ENCODE results near the gene GALNT17.
"Not testable (repeated sequence)": the region's sequence is repeated elsewhere in the genome, so short reads cannot be mapped to it uniquely, and the experiment has no call there.

GALNT17 gene

GRCh38 chr7:71193099-71193810 lies 61.3 kb downstream of the GALNT17 start:
- H3K27ac Mint-ChIP-seq: no peak overlapping the region
- H3K4me3 Mint-ChIP-seq: no peak overlapping the region
- H3K4me1 Mint-ChIP-seq: no peaks in the 10 kb centered on the region
- H3K36me3 Mint-ChIP-seq: no peaks in the 10 kb centered on the region
- CTCF ChIA-PET: no interaction called here
- no peaks in the 10 kb centered on the region for H3K27me3 Mint-ChIP-seq
- no peak for DNase-seq
- peaks cover 30% of the 10 kb centered on the region for H3K9me3 Mint-ChIP-seq

DNA sequence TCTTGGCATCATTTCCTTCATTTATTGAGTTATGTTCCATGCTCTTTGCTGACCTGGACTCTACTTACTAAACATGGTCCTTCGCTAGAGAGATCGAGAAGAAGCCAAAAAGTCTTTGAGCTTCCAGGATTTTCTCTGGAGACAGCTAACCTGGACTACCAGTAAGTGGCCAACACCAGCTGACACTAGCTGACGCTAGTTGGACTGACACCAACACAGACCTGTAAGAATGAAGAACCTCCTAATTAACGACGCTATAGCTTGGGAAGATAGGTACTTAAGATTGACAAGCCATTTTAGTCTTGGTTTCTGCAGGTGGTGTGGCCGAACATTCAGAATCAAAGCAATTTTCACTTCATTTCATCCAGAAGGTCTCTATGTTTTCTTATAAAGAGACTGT lies 66.4 kb downstream of the GALNT17 start:
- H3K4me1 Mint-ChIP-seq: no peaks in the 10 kb centered on the region
- no peak overlapping the region for H3K4me3 Mint-ChIP-seq
- H3K36me3 Mint-ChIP-seq: no peaks in the 10 kb centered on the region
- CTCF ChIA-PET: no interaction called here
- no peaks in the 10 kb centered on the region for H3K27me3 Mint-ChIP-seq
- H3K9me3 Mint-ChIP-seq: peaks cover 25% of the 10 kb centered on the region
- no peak for DNase-seq
- no peak overlapping the region for H3K27ac Mint-ChIP-seq

- H3K27ac Mint-ChIP-seq: no peak overlapping the region
- no peaks in the 10 kb centered on the region for H3K36me3 Mint-ChIP-seq
- CTCF ChIA-PET: no interaction called here
- no peak overlapping the region for H3K4me3 Mint-ChIP-seq
- no peaks in the 10 kb centered on the region for H3K27me3 Mint-ChIP-seq
- peaks cover 24% of the 10 kb centered on the region for H3K9me3 Mint-ChIP-seq
- H3K4me1 Mint-ChIP-seq: no peaks in the 10 kb centered on the region
- DNase-seq: no peak
Observed at GRCh38 chr7:71198887-71199286, 66.9 kb downstream of the GALNT17 start.

GRCh38 chr7:71206184-71206583 lies 74.2 kb downstream of the GALNT17 start:
- Mint-ChIP-seq H3K9me3 (peaks cover 23% of the 10 kb centered on the region), H3K27ac (no peak overlapping the region), H3K4me1 (no peaks in the 10 kb centered on the region), H3K4me3 (no peak overlapping the region), H3K27me3 (no peaks in the 10 kb centered on the region), H3K36me3 (no peaks in the 10 kb centered on the region)
- CTCF ChIA-PET: no interaction called here
- DNase-seq: no peak

DNA sequence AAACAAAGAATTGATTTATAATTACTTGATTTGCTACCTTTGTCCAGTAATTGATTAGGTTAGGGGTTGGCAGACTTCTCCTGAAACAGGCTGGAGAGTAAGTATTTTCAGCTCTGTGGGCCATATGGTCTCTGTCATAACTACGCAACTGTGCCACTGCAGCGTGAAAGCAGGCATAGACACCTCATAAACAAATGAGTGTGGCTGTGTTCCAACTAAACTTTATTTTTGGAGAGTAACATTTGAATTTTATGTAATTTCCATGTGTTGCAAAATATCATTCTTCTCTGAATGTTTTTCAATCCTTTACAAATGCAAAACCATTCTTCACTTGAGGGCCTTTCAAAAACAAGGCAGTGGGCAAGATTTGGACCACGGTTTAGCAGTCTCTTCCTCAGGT lies 76.9 kb downstream of the GALNT17 start:
- no peaks in the 10 kb centered on the region for H3K4me1 Mint-ChIP-seq
- no peak for DNase-seq
- no peak overlapping the region for H3K27ac Mint-ChIP-seq
- no peaks in the 10 kb centered on the region for H3K27me3 Mint-ChIP-seq
- CTCF ChIA-PET: no interaction called here
- H3K36me3 Mint-ChIP-seq: no peaks in the 10 kb centered on the region
- H3K4me3 Mint-ChIP-seq: no peak overlapping the region
- H3K9me3 Mint-ChIP-seq: peaks cover 33% of the 10 kb centered on the region

- H3K4me1 Mint-ChIP-seq, H3K36me3 Mint-ChIP-seq, H3K27me3 Mint-ChIP-seq, CTCF ChIA-PET, H3K4me3 Mint-ChIP-seq, H3K27ac Mint-ChIP-seq, DNase-seq: not testable (repeated sequence)
- peaks cover 33% of the 10 kb centered on the region for H3K9me3 Mint-ChIP-seq
Observed at GRCh38 chr7:71209484-71209883, 77.5 kb downstream of the GALNT17 start.

- CTCF ChIA-PET: no interaction called here
- no peaks in the 10 kb centered on the region for H3K4me1 Mint-ChIP-seq
- no peak for DNase-seq
- H3K27ac Mint-ChIP-seq: no peak overlapping the region
- H3K4me3 Mint-ChIP-seq: no peak overlapping the region
- no peaks in the 10 kb centered on the region for H3K27me3 Mint-ChIP-seq
- peaks cover 33% of the 10 kb centered on the region for H3K9me3 Mint-ChIP-seq
- no peaks in the 10 kb centered on the region for H3K36me3 Mint-ChIP-seq
Observed at GRCh38 chr7:71210220-71210619, 78.3 kb downstream of the GALNT17 start.

DNA sequence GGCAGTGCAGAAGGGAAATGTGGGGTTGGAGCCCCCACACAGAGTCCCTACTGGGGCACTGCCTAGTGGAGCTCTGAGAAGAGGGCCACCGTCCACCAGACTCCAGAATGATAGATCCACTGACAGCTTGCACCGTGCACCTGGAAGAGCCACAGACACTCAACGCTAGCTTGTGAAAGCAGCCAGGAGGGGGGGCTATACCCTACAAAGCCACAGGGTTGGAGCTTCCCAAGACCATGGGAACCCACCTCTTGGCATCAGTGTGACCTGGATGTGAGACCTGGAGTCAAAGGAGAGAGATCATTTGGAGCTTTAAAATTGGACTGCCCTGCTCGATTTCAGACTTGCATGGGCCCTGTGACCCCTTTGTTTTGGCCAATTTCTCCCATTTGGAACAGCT lies 80.5 kb downstream of the GALNT17 start:
- peaks cover 32% of the 10 kb centered on the region for H3K9me3 Mint-ChIP-seq
- H3K27ac Mint-ChIP-seq, H3K36me3 Mint-ChIP-seq, H3K27me3 Mint-ChIP-seq, CTCF ChIA-PET, H3K4me1 Mint-ChIP-seq, H3K4me3 Mint-ChIP-seq, DNase-seq: not testable (repeated sequence)

- H3K4me1 Mint-ChIP-seq: no peaks in the 10 kb centered on the region
- peaks cover 37% of the 10 kb centered on the region for H3K9me3 Mint-ChIP-seq
- no peak overlapping the region for H3K4me3 Mint-ChIP-seq
- H3K27me3 Mint-ChIP-seq: no peaks in the 10 kb centered on the region
- no peak for DNase-seq
- H3K27ac Mint-ChIP-seq: no peak overlapping the region
- no peaks in the 10 kb centered on the region for H3K36me3 Mint-ChIP-seq
- CTCF ChIA-PET: no interaction called here
Observed at GRCh38 chr7:71216211-71216610, 84.3 kb downstream of the GALNT17 start.

DNA sequence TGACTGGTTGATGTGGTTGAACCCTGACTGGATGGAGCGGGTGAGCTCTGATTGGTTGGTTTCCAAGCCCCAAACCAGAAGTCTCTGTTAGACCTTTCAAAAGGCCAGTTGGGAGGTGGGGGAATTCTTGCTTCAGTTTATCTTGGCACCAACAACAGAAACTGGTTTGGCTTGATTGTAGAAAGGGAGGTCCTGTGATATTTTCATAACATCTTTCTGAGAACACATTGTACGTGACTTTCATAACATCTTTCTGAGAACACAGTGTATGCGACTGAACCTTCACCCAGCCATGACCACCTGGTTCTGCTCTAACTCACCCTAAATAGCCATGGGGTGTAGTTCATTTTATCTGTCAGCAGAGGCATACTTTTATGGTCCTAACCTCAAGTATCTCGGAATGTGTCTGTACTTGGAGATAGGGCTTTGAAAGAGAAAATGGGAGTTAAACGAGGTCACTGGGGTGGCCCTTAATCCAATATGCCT lies 88.3 kb downstream of the GALNT17 start:
- H3K4me1 Mint-ChIP-seq: no peaks in the 10 kb centered on the region
- H3K4me3 Mint-ChIP-seq: no peak overlapping the region
- H3K9me3 Mint-ChIP-seq: peaks cover 27% of the 10 kb centered on the region
- H3K27me3 Mint-ChIP-seq: no peaks in the 10 kb centered on the region
- CTCF ChIA-PET: no interaction called here
- no peak overlapping the region for H3K27ac Mint-ChIP-seq
- no peak for DNase-seq
- H3K36me3 Mint-ChIP-seq: no peaks in the 10 kb centered on the region

- H3K27me3 Mint-ChIP-seq: no peaks in the 10 kb centered on the region
- DNase-seq: no peak
- no peaks in the 10 kb centered on the region for H3K4me1 Mint-ChIP-seq
- no peak overlapping the region for H3K4me3 Mint-ChIP-seq
- peaks cover 24% of the 10 kb centered on the region for H3K9me3 Mint-ChIP-seq
- no peak overlapping the region for H3K27ac Mint-ChIP-seq
- CTCF ChIA-PET: no interaction called here
- no peaks in the 10 kb centered on the region for H3K36me3 Mint-ChIP-seq
Observed at GRCh38 chr7:71221049-71221448, 89.1 kb downstream of the GALNT17 start.

GRCh38 chr7:71221549-71221948 lies 89.6 kb downstream of the GALNT17 start:
- CTCF ChIA-PET: no interaction called here
- DNase-seq: no peak

GRCh38 chr7:71227126-71227525 lies 95.2 kb downstream of the GALNT17 start:
- Mint-ChIP-seq H3K4me3 (no peak overlapping the region), H3K9me3 (peaks cover 35% of the 10 kb centered on the region), H3K27me3 (no peaks in the 10 kb centered on the region), H3K36me3 (no peaks in the 10 kb centered on the region), H3K4me1 (no peaks in the 10 kb centered on the region), H3K27ac (no peak overlapping the region)
- CTCF ChIA-PET: no interaction called here
- DNase-seq: no peak

More at GRCh38 chr7:71221549-71221948, 89.6 kb downstream of the GALNT17 start:
- H3K36me3 Mint-ChIP-seq: no peaks in the 10 kb centered on the region
- no peaks in the 10 kb centered on the region for H3K27me3 Mint-ChIP-seq
- H3K9me3 Mint-ChIP-seq: peaks cover 19% of the 10 kb centered on the region
- H3K27ac Mint-ChIP-seq: no peak overlapping the region
- H3K4me3 Mint-ChIP-seq: no peak overlapping the region
- no peaks in the 10 kb centered on the region for H3K4me1 Mint-ChIP-seq

DNA sequence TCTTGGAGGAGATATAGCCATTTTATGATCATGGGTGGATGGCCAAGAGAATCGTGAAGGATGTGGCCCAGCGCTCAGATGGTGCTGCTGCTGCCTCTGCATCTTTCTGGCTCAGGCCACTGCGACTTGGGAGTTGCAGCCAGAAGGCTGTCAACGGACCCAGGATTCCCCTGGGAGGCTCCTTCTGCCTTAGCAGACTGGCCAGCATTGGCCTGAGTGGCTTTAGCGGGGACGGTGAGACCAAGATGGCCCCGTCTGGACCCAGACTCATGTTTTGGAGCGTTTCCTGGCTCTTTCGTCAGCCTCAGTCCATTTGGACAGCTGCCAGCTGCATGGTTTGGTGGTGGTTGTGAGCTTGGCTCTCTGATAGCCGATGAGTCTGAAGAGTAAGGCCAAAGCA lies 97.2 kb downstream of the GALNT17 start:
- Mint-ChIP-seq H3K9me3 (peaks cover 42% of the 10 kb centered on the region), H3K27ac (no peak overlapping the region), H3K36me3 (no peaks in the 10 kb centered on the region), H3K4me3 (no peak overlapping the region), H3K4me1 (no peaks in the 10 kb centered on the region), H3K27me3 (no peaks in the 10 kb centered on the region)
- CTCF ChIA-PET: no interaction called here
- no peak for DNase-seq

DNA sequence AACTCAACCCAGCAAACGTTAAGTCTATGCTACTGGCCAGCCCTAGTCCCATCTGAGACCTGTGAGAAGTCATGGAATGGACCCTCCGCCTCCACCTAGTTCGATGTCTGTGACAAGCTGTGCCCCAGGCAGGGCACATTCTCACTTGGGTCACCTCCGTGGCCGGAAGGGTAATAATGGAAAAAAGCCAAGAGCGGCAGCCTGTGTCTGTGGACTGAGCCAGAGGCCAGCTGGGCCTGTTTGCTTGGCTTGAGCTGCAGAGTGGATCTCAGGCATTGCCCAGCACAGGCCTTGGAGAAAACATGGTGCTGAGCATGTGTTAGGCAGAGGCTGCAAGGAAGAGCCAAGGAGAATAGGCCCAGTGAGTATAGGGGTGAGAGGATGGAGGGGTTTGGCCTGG lies 97.8 kb downstream of the GALNT17 start:
- no peak overlapping the region for H3K4me3 Mint-ChIP-seq
- CTCF ChIA-PET: no interaction called here
- DNase-seq: no peak
- H3K27me3 Mint-ChIP-seq: no peaks in the 10 kb centered on the region
- no peaks in the 10 kb centered on the region for H3K4me1 Mint-ChIP-seq
- no peaks in the 10 kb centered on the region for H3K36me3 Mint-ChIP-seq
- peaks cover 43% of the 10 kb centered on the region for H3K9me3 Mint-ChIP-seq
- no peak overlapping the region for H3K27ac Mint-ChIP-seq

DNA sequence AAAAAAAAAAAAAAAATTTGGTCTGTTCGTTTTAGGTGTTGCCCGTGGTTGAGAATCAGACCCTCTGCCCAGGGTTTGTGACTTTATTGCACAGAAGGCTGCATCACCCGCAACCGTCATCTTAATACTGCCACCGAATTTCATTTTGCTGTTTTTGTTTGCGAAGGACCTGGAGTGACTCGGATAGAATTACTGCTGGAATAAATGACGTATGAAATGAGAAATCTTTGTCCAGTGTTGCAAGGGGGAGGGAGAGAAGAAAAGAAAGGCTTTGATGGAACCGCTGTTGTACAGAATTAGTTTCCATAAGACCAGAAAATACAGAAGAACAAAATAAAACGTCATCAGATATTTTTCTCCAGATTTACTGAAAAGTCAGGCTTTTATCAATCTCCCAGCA lies 103.3 kb downstream of the GALNT17 start:
- no peak overlapping the region for H3K4me3 Mint-ChIP-seq
- no peak overlapping the region for H3K27ac Mint-ChIP-seq
- DNase-seq: no peak
- CTCF ChIA-PET: no interaction called here
- no peaks in the 10 kb centered on the region for H3K36me3 Mint-ChIP-seq
- H3K27me3 Mint-ChIP-seq: no peaks in the 10 kb centered on the region
- peaks cover 37% of the 10 kb centered on the region for H3K9me3 Mint-ChIP-seq
- H3K4me1 Mint-ChIP-seq: no peaks in the 10 kb centered on the region

All from activated naive CD4-positive, alpha-beta T cell treated with anti-CD3 and anti-CD28 coated beads, Interleukin-2, amount 10 ng/mL, durations not matched to agents 7 days and 5 days (primary cell).